Stimulated activated CD8-positive, alpha-beta memory T cell treated with anti-CD3 and anti-CD28 coated beads, Interleukin-7, amount 100 ng/mL, for 4 hours (primary cell): ENCODE measurements around the gene SEMA5A.

Source experiments
- DNase-seq, 2 donors: peaks; one replicate each; pipeline ENCODE4 v3.0.0-alpha.2; 2020; ENCODE audit warnings: low read depth in 2 of 2

The SEMA5A gene

DNA sequence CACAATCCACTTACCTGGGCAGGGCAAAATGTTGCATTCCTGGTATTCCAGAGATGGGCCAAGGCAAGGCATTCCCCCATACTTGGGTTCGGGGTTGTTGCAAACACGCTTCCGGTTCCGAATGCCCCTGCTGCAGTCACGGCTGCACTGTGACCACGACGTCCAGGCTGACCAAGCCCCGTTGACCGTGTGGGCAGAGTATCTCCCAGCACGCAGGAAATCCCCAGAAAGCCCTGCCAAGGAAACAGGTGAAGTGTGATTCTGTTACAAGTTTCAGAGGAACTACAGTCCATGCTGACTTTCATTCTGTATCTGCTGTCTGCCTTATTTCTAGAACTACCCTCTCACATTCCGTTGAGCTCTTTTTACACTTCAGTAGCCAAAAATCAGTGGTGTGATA, 483.0 kb downstream of the SEMA5A start:
- no peak for DNase-seq

- DNase-seq = no peak
Observed at GRCh38 chr5:9059920-9060691, 485.8 kb downstream of the SEMA5A start.

GRCh38 chr5:9058666-9059065, 487.2 kb downstream of the SEMA5A start:
- no peak for DNase-seq

GRCh38 chr5:9058161-9058560, 487.7 kb downstream of the SEMA5A start:
- DNase-seq = no peak

GRCh38 chr5:9057406-9058000, 488.4 kb downstream of the SEMA5A start:
- DNase-seq = no peak

- DNase-seq = no peak
Observed at GRCh38 chr5:9056046-9056445, 489.8 kb downstream of the SEMA5A start.

- DNase-seq = no peak
Observed at GRCh38 chr5:9054821-9055589, 490.9 kb downstream of the SEMA5A start.

GRCh38 chr5:9054322-9054721, 491.6 kb downstream of the SEMA5A start:
- DNase-seq = no peak

DNA sequence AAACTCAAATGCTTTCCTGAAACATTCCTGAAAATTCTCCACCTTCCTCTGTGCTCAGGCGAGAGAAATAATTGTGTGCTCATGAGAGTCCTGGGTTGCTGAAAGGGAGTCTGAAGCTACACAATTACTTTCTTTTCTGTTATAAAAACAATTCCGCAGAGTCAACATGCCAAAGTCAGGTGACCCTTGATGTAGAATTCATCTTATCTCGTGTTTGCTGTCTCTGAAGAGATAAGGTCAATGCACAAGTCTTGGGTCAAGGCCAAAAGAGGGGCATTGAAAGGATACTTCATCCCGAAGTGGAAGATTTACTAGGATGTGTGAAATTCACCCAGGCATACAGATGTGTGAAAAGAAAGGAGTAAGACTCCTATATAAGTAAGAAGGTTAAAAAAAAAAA, 493.5 kb downstream of the SEMA5A start:
- no peak for DNase-seq

DNA sequence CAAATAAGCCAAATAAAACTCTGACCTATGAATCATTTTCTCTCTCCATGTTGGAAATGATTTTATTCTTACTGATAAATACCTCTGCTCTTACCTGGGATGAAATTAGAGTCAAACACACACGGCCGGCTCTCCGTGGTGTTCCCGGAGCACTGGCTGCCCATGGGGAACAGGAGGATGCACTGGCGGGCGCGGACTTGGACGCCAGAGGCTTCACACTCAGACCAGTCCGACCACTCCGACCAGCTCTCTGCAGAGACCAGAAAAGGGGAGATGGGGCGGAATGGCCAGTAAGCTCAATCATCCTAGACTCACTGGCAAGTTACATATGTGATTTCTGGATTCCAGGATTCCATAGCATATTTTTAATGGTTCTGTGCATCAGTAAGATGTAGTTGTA, 494.1 kb downstream of the SEMA5A start:
- DNase-seq = no peak

DNA sequence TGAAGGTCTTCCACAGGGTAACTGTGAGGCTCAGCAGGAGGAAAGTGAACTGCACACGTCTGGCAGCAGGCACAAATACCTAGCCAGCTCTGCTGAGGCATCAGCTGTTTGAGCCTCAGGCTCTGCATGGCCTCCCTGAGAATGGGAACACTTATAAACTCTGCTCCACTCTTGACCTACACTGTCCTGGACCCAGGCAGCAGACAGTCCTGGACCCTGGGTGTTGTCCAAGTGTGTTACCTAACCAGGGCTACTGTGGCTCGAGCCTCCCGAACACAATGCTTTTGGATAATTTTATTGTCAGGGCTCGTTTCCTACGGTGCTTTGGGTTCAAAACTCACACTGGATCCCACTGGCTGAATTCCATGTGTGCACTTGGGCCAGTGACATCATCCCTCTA, 497.9 kb downstream of the SEMA5A start:
- no peak for DNase-seq

DNA sequence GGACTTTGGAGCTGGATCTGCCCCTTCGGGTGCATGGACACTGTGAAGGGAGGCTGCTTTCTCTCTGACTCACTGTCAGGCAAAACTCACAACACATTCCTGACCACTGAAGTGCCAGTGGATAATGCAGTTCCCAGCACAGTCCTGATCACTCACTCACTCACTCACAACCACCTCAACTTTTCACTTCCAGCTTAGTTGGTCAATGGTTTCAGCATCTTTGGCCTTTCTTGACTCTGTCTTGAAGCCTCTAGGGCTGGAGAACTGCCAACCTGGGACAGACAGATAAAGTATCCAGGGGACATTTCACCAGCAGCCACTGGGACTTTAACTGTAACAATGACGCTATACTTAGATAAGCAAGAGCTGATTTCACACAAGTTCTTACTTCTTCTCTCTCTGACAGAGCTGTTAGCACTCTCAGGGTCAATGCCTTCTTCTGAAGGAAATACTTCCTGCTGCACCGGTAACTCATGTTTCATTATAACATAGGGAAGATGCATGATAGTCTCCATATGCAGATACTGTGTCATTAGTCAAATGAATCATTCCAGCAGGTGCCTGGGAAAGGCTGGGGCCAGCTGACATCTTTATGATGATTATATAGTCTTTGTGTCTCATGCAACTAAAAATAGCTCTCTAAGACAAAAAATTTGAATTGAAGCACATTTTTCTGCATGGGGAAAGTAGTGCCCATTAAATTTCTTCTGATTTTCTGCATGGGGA, 499.0 kb downstream of the SEMA5A start:
- no peak for DNase-seq

- no peak for DNase-seq
Observed at GRCh38 chr5:9045946-9046345, 499.9 kb downstream of the SEMA5A start.

GRCh38 chr5:9042241-9042640, 503.6 kb downstream of the SEMA5A start:
- DNase-seq = no peak

DNA sequence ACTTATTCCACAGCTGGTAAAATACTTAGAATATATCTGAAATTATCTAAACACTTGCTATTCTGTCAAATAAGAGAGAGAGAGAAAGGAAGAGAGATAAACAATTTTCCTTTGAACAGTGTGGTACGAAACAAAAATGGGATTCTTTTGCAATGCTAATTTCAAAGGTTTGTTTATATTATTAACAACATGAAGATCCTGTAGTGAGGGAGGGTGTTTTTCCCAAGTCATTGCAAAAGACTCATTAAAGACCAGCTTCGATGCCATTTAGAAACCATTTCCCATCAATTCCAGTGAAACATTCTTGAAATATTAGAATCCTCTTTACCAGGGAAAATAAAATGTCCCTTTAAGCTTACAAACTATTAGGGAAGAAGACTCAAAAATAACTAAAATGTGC, 505.4 kb downstream of the SEMA5A start:
- no peak for DNase-seq

DNA sequence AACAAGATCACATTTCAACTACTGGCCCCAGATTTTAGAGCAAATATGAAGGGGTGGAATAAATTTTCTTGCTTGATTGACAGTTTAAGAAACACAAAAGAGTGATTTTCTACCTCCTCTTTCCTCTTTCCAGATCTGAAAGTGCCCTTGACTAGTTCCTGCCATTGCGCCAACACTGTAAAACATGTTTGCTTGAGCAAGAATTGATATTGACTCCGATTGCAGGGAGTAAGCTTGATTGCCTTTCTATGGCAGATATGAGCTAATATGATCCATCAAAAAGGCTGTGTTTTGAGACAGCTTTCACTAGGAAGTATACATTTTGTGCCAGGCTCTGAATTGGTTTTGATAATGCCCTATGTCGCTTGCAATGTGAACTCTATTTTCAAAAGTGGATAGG, 508.8 kb downstream of the SEMA5A start:
- DNase-seq = no peak

DNA sequence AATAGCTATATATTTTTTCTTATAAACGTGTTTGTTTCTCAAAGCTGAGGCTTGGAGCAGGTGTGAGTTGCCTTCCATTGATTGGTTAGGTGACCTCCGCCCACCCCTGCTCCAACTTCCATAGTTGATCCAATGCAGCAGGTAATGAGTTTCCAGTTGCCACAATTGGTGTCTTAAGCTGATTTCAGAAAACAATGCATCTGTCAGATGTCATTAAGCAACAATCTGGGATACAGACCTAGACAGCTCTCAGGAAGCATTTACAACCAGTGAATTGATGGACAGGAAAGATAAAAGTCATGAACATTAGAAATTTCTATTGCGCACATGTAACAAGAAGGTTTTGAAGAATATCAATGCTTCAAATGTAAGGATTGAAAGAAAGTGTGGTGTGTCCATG, 510.5 kb downstream of the SEMA5A start:
- DNase-seq = no peak

- DNase-seq = no peak
Observed at GRCh38 chr5:9034649-9035048, 511.2 kb downstream of the SEMA5A start.

- DNase-seq = no peak
Observed at GRCh38 chr5:9033524-9033923, 512.4 kb downstream of the SEMA5A start.

- no peak for DNase-seq
Observed at GRCh38 chr5:9025942-9026341, 519.9 kb downstream of the SEMA5A start.

DNA sequence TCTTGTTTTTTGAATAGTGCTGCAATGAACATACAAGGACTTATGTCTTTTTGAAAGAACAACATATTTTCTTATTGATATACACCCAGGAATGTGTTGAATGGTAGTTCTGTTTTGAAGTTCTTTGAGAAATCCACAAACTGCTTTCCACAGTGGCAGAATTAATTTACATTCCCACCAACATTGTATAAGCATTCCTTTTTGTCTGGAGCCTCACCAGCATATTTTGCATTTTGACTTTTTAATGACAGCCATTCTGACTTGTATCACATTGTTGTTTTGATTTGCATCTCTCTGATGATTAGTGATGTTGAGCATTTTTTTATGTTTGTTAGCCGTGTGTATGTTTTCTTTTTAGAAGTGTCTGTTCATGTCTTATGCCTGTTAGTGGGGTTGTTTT, 524.9 kb downstream of the SEMA5A start:
- no peak for DNase-seq

GRCh38 chr5:9015937-9016270, 530.0 kb downstream of the SEMA5A start:
- DNase-seq = no peak
